ENCODE data around the gene CFAP69.

The CFAP69 gene

DNA sequence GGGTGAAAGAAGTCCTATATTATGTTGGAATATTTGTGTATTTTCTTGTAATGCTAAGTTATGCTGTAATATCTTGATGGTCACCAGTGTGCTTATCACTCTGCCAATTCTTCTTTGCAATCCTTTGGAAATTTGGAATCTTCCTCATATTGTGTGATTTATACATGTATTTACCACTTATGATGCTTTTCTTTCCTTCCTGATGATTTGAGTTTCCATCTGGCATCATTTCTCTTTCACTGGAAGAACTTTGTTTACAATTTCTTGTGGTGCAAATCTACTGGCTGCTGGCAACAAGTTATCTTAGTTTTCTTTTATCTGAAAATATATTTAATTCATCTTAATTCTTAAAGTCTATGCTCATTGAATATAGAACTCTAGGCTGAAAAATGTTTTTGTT, 29.2 kb downstream of the CFAP69 start:
- DNase-seq (ENCODE audit: extremely low read depth, low read depth), result no peak
- H3K4me3 ChIP-seq (replicated peaks; ENCODE audit: low read depth, low read length), result no peak overlapping the region
- TF ChIP-seq CTCF (IDR thresholded peaks at IDR 0.05; ENCODE audit: low read depth, low read length, missing control alignments), result no peak

GRCh38 chr7:90276033-90276728, 31.2 kb downstream of the CFAP69 start:
- TF ChIP-seq CTCF (IDR thresholded peaks at IDR 0.05; ENCODE audit: low read depth, low read length, missing control alignments), result no peak
- H3K4me3 ChIP-seq (replicated peaks; ENCODE audit: low read depth, low read length), result no peak overlapping the region
- no peak for DNase-seq (ENCODE audit: extremely low read depth, low read depth)

- no peak for DNase-seq (ENCODE audit: extremely low read depth, low read depth)
- no peak for TF ChIP-seq CTCF (IDR thresholded peaks at IDR 0.05; ENCODE audit: low read depth, low read length, missing control alignments)
- H3K4me3 ChIP-seq (replicated peaks; ENCODE audit: low read depth, low read length), result no peak overlapping the region
Observed at GRCh38 chr7:90288154-90288553, 43.2 kb downstream of the CFAP69 start.

GRCh38 chr7:90290244-90291113, 45.5 kb downstream of the CFAP69 start:
- no peak for TF ChIP-seq CTCF (IDR thresholded peaks at IDR 0.05; ENCODE audit: low read depth, low read length, missing control alignments)
- H3K4me3 ChIP-seq (replicated peaks; ENCODE audit: low read depth, low read length), result no peak overlapping the region
- DNase-seq (ENCODE audit: extremely low read depth, low read depth), result no peak

DNA sequence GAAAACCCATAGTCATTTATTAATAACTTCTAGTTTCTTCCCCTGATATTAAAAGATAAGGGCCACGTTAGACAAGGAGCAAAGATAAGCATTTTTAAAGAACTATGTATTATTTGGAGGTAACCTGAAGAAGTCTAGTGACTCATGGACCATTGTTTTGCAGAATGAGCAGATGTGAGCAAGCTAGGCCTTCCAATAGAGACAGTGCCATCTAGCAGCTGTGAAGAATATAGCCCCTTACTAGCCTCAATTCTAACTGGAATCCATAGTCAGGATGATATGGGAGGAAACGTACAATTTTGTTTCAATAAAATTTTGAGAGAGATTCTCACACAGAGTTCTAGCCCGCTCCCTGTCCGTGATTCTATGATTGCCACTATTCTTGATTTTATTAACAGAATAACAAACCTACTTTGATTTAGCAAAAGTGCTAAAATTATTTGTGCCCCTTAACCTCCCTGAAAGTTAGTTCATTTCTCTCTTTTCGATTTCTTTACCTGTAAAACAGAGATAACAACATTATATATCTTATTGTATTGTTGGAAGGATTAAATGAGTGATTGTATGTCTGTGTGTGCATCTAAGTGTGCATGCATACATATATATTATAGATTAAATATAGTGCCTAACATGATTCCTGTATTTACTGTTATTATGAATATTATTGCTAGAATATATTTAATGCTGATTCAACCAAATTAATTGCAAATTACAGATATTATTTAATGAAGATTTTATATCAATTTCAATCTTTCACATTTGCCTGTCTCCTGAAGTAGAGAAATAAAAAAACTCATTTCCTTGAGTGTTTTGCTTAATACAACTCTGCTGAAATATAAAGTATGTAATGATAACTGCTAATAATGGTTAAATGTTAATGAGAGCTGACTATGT, 53.4 kb downstream of the CFAP69 start:
- peak; percentile 71 for TF ChIP-seq CTCF (IDR thresholded peaks at IDR 0.05; ENCODE audit: low read depth, low read length, missing control alignments)
- DNase-seq (ENCODE audit: extremely low read depth, low read depth), result peak; percentile 42
- H3K4me3 ChIP-seq (replicated peaks; ENCODE audit: low read depth, low read length), result no peak overlapping the region

- no peak for TF ChIP-seq CTCF (IDR thresholded peaks at IDR 0.05; ENCODE audit: low read depth, low read length, missing control alignments)
- no peak for DNase-seq (ENCODE audit: extremely low read depth, low read depth)
- H3K4me3 ChIP-seq (replicated peaks; ENCODE audit: low read depth, low read length), result no peak overlapping the region
Observed at GRCh38 chr7:90303241-90303640, 58.3 kb downstream of the CFAP69 start.

All from HFF-Myc (cell line).